HL-60/S4 treated with phorbol 12-myristate 13-acetate at 8.2 ng/mL for 4 days and 3 days (cell line): ENCODE measurements around the gene BTN1A1.
"Not testable (repeated sequence)": the region's sequence is repeated elsewhere in the genome, so short reads cannot be mapped to it uniquely, and the experiment has no call there.

Source experiments
- in situ Hi-C: fragments of 300-500 bp; cut with MboI; formaldehyde crosslinking; loops from 2 replicates; pipeline ENCODE4 v1.15.0; 2022; ENCODE audit warnings: low sequenced_read_pairs

BTN1A1 gene, protein sequence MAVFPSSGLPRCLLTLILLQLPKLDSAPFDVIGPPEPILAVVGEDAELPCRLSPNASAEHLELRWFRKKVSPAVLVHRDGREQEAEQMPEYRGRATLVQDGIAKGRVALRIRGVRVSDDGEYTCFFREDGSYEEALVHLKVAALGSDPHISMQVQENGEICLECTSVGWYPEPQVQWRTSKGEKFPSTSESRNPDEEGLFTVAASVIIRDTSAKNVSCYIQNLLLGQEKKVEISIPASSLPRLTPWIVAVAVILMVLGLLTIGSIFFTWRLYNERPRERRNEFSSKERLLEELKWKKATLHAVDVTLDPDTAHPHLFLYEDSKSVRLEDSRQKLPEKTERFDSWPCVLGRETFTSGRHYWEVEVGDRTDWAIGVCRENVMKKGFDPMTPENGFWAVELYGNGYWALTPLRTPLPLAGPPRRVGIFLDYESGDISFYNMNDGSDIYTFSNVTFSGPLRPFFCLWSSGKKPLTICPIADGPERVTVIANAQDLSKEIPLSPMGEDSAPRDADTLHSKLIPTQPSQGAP

DNA sequence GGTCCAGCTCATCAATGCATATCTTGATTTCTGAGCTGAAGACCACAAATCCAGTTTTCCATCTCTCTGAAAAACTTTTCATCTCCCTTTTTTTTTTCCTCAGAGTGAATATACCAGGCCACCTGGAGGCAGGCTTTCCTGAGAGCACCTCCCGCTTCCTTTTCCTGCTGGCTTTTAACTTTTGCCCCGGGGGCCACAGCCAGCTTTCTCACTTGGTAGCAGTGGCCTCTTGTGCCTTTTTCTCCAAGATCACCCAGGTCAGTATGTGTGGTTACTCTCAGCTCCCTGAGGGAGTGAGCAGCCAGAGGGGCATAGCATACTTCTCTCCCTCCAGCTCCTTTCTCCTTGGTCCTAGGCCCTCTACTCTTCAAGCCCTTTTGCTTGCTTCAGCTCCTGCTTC lies at the start of gene BTN1A1:
BTN1A1 (plus strand) TSS at position 202 of the 400 bp plus-strand sequence. CDS start 984 bp downstream, outside the sequence.
- in situ Hi-C loops, result no loop called here

DNA sequence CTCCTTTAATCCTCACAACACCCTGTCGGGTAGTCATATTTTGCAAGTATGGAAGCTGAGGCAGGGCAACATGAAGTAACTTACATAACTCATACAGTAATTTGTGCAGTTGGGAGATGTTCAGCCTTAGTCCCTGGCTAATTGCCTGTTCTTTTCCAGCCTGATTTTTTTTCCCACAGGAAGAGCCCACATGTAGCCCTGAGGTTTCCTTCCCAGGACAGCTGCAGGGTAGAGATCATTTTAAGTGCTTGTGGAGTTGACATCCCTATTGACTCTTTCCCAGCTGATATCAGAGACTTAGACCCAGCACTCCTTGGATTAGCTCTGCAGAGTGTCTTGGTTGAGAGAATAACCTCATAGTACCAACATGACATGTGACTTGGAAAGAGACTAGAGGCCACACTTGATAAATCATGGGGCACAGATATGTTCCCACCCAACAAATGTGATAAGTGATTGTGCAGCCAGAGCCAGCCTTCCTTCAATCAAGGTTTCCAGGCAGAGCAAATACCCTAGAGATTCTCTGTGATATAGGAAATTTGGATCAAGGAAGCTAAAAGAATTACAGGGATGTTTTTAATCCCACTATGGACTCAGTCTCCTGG lies 47.4 kb upstream of the BTN1A1 start:
- in situ Hi-C loops, result no loop called here

DNA sequence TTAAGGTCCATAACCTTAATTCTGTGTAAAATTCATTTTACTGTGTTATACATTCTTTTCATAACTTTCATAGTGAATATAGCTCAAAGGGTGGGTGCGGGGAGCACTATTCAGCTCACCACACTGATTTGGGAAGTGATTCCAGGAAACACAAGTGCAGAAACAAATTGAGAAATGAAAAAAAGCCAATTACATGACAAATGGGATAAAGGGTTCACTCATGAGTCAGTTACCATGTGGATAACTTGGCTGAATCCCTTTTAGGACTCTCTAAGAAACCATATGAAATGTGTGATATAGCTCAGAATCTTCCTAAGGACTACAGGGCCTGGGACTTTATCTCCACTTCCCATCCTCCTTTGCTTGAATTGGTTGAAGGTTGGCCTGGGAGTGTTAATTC lies 45.5 kb upstream of the BTN1A1 start:
- in situ Hi-C loops, result no loop called here

DNA sequence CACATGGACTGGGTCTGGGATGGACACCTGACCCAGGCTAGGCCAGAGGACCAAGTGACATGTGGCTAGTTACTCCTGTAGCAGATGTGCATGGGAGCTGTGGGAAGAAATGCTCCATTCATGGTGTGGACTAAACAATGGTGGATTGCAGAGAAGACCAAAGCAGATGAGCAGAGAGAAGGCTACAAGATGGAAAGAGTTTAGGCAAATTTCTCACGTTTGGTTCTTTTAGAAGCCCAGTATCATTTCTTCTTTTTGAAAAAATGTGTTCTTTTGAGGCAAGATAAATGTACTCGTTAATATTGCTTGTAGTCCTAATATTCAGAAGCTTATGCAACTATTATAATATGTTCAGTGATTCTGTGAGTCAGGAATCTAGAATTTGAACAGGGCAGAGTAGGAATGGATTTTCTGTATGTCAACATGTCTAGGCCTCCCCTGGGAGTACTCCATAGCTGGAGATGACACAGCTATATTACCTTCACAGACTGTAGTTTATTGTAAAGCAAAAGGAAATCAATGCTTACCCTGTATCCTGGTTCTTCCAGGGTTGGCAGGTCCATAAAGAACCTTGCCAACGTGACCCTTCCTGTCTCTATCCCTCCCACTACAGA lies 44.6 kb upstream of the BTN1A1 start:
- in situ Hi-C loops, result no loop called here

- in situ Hi-C loops, result no loop called here
These were observed 42.8 kb upstream of the BTN1A1 start for GRCh38 chr6:26457264-26457805.

DNA sequence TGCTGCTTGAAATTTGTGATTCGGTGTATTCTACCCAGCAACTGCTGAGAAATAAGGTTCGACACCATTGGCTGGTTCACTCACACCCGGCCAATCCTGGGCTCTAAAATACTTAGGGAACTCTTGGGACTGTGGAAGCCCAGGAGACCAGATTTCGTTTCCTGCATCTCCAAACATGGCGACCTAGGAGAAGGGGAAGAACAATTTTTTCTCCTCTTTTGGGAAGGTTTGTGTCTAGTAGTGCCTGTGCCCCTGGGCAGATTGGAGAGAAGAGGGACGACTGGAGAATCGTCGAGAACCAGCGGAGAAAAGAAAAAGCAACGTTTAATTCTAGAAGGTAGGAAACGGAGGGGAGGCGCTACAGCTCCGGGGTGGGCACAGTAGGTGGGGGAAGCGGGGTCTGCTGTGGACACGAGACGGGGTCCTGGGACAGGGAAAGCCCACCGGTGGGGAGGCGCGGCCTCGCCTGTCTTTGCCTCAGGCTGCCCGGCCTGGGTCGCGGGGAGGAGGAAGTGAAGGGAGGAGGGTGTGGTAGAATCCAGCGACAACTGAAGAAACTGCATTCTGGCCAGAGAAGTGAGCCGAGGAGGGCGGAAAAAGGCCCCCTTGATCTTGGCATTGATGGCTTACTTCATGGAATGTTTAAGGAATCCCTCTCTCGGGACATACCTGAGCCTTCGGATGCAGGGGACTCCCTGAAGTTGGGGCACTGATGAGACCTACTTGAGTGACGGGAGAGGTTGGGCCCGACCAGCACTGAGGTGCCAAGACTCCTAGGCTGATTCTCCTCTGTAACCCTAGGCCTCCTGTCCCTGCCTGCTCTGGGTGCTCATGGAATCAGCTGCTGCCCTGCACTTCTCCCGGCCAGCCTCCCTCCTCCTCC lies 42.1 kb upstream of the BTN1A1 start, which contains the start of gene BTN2A1:
BTN2A1 (plus strand) TSS at position 150 of the 883 bp plus-strand sequence; CDS start at position 832, 682 bp downstream.
- in situ Hi-C loops, result no loop called here

DNA sequence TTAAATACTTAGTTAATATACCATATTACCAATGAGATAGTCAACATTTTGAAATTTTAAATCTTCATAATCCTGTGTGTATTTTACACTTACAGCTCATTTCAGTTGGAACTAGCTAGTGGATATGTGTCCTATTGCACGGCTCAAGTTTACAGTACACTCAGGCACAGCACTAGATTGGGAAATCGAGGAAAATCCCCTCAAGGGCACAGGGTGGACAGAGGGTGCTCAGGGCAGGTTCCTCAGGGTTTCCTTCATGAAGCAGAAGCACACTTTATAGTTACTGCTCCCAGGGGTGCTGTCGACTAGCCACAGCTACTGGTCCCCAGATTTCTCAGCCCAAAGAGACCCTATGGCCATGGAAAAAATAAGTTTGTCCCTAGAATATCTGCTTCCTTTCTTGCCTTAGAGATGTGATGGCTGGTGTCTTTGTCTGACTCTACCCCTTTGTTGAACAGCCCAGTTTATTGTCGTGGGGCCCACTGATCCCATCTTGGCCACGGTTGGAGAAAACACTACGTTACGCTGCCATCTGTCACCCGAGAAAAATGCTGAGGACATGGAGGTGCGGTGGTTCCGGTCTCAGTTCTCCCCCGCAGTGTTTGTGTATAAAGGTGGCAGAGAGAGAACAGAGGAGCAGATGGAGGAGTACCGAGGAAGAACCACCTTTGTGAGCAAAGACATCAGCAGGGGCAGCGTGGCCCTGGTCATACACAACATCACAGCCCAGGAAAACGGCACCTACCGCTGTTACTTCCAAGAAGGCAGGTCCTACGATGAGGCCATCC lies 40.9 kb upstream of the BTN1A1 start:
- in situ Hi-C loops, result no loop called here

GRCh38 chr6:26461353-26461752 lies 38.8 kb upstream of the BTN1A1 start:
- in situ Hi-C loops, result not testable (repeated sequence)

GRCh38 chr6:26464014-26464413 lies 36.1 kb upstream of the BTN1A1 start:
- in situ Hi-C loops, result no loop called here

- in situ Hi-C loops, result no loop called here
These were observed 35.5 kb upstream of the BTN1A1 start for GRCh38 chr6:26464416-26465131.

- in situ Hi-C loops, result no loop called here
These were observed 34.3 kb upstream of the BTN1A1 start for GRCh38 chr6:26465776-26466175.

- in situ Hi-C loops, result no loop called here
These were observed 31.3 kb upstream of the BTN1A1 start for GRCh38 chr6:26468829-26469228.

DNA sequence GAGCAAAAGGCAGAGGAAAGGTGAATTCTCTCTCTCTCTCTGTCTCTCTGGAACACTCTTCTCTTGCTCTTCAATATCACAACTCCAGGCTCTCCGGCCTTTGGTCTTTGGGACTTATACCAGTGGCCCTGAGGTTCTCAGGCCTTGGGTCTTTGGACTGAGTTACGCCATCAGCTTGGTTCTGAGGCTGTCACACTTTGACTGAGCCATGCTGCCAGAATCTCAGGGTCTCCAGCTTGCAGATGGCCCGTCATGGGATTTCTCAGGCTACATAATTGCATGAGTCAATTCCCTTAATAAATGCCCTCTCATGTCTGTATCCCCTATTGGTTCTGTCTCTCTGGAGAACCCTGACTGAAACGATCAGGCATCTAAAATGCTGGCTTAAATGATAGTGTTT lies 29.5 kb upstream of the BTN1A1 start:
- in situ Hi-C loops, result no loop called here

DNA sequence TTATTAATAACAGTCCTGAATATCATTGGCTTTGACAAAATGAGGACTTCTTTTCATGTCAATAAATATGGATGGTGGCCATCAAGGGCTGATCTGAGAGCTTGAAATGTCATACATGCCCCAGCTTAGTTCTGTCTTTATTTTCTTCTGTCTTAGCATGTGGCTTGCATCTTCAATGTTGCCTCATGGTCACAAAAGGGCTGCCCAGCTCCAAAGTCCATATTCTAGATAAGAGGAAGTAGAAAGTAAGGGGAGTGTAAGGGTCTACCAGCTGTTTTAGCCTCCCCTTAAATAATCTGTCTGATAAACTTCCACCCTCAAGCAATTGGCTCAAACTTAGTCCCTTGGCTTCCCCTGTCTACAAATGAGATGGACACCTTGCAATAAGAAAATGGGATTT lies 28.1 kb upstream of the BTN1A1 start:
- in situ Hi-C loops, result no loop called here

DNA sequence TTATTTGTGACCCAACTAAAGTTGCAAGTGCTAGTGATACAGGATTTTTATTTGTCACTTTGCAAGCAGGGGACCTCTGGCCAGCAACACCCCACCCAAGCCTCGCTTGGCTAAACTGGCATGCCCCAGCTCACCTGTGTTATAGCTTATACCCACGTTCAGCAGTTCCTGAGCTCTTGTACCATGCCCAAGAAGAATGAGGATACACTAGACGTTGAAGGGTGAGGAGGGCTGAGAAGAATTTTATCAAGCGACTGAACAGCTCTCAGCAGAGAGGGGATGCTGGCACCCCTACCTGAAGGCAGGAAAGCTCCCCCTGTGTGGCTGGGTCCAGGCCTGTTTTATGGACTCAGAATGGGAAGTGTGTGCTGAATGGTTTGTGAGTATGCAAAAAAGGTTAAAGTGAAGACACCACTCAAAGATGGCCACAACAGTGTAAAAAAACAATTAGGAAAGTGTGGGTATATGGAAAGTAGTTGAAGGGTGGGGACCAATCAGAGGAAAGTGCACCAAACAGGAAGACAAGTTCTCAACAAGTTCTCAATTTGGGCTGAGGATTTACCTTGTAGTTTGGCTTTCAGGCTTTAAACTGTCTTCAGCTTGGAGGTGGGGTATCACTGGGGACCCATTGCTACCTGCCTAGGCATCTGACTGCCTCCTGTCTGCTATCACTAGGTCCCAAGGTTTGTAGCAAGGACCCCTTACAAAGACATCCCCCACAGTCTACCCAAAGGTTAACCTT lies 27.4 kb upstream of the BTN1A1 start:
- in situ Hi-C loops, result no loop called here

DNA sequence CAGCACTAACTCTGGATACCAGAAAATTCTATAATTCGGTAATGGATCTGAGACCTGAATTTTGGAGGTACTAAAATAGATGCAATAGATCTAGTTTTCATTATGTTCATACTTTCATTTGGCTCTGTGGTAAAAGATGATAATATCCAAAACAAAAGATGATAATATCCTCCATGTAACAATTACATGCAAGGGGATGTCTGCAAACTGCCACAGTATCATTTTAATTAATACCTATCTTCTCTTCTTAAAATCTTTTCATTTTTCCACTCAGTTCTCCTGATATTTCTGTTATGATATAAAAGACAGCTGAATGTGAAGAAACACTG lies 26.7 kb upstream of the BTN1A1 start:
- in situ Hi-C loops, result no loop called here

GRCh38 chr6:26473758-26474438 lies 26.2 kb upstream of the BTN1A1 start:
- in situ Hi-C loops, result no loop called here

- in situ Hi-C loops, result no loop called here
These were observed 25.6 kb upstream of the BTN1A1 start for GRCh38 chr6:26474439-26474881.
